GM19463 (cell line): ENCODE data around the gene NCAPD3.
"Not testable (repeated sequence)": the region's sequence is repeated elsewhere in the genome, so short reads cannot be mapped to it uniquely, and the experiment has no call there.

Experiments
- ATAC-seq: cut with Tn5 transposase; IDR thresholded peaks from one replicate; pipeline ENCODE4 v1.9.1; 2021; ENCODE audit warnings: mild to moderate bottlenecking, moderate library complexity; ENCODE audit not compliant: unreplicated experiment

The NCAPD3 gene

GRCh38 chr11:134224710-134225664 is 1.2 kb upstream of the NCAPD3 start:
- peak; percentile 13 for ATAC-seq

GRCh38 chr11:134223121-134223520 is 646 bp downstream of the NCAPD3 start:
- no peak for ATAC-seq

GRCh38 chr11:134216816-134217215 is 7.0 kb downstream of the NCAPD3 start:
- no peak for ATAC-seq

GRCh38 chr11:134215836-134216235 is 7.9 kb downstream of the NCAPD3 start:
- no peak for ATAC-seq

- no peak for ATAC-seq
These were observed 16.1 kb downstream of the NCAPD3 start for GRCh38 chr11:134207538-134208239.

- no peak for ATAC-seq
These were observed 17.6 kb downstream of the NCAPD3 start for GRCh38 chr11:134206185-134206584.

- no peak for ATAC-seq
These were observed 18.0 kb downstream of the NCAPD3 start for GRCh38 chr11:134205729-134206128.

- no peak for ATAC-seq
These were observed 21.1 kb downstream of the NCAPD3 start for GRCh38 chr11:134202661-134203060.

- no peak for ATAC-seq
These were observed 23.1 kb downstream of the NCAPD3 start for GRCh38 chr11:134200688-134201087.

GRCh38 chr11:134199531-134199930 is 24.2 kb downstream of the NCAPD3 start:
- no peak for ATAC-seq

- ATAC-seq, result no peak
These were observed 27.0 kb downstream of the NCAPD3 start for GRCh38 chr11:134196756-134197155.

- not testable (repeated sequence) for ATAC-seq
These were observed 35.7 kb downstream of the NCAPD3 start for GRCh38 chr11:134188092-134188491.

GRCh38 chr11:134181707-134182106 is 42.1 kb downstream of the NCAPD3 start:
- no peak for ATAC-seq

GRCh38 chr11:134178032-134178674 is 45.6 kb downstream of the NCAPD3 start:
- no peak for ATAC-seq

- no peak for ATAC-seq
These were observed 47.5 kb downstream of the NCAPD3 start for GRCh38 chr11:134176284-134176683.

GRCh38 chr11:134173296-134173695 is 50.5 kb downstream of the NCAPD3 start:
- no peak for ATAC-seq

- no peak for ATAC-seq
These were observed 51.8 kb downstream of the NCAPD3 start for GRCh38 chr11:134171951-134172350.

GRCh38 chr11:134170919-134171281 is 52.9 kb downstream of the NCAPD3 start:
- ATAC-seq, result no peak

- ATAC-seq, result no peak
These were observed 53.4 kb downstream of the NCAPD3 start for GRCh38 chr11:134170177-134170918.

GRCh38 chr11:134164490-134165370 is 59.0 kb downstream of the NCAPD3 start:
- ATAC-seq, result no peak
